K562 (cell line): Measurements from ENCODE around the gene FAM227B. TPM values are rescaled to one million over a fixed set of nuclear protein-coding genes. Genes with fewer than 3 reads are reported as not detected.

Source experiments
- ARNT ChIP-seq, 2 experiments: fragments of 450-650 bp; IDR thresholded peaks; 2 replicates each; pipeline ENCODE4 v1.6.1; 2016; ENCODE audit warnings: mild to moderate bottlenecking in 1 of 2
- BRF2 ChIP-seq: IDR thresholded peaks from 3 replicates; pipeline ENCODE4 v1.6.1; 2011; ENCODE audit warnings: borderline replicate concordance, mild to moderate bottlenecking; ENCODE audit not compliant: insufficient read length, insufficient read depth
- CREM ChIP-seq: IDR thresholded peaks from 2 replicates; pipeline ENCODE4 v1.6.1; 2014; ENCODE audit warnings: antibody characterized with exemption, low read depth
- E2F6 ChIP-seq, 2 experiments: IDR thresholded peaks; 2 replicates each; pipeline ENCODE4 v1.6.1; 2011; ENCODE audit warnings: borderline replicate concordance in 1 of 2, control low read depth in 1 of 2, low read depth in 1 of 2, low read length in 1 of 2, mild to moderate bottlenecking in 1 of 2, mixed read lengths in 1 of 2, moderate library complexity in 1 of 2; ENCODE audit not compliant: insufficient read depth in 1 of 2, insufficient read length in 1 of 2, poor library complexity in 1 of 2, severe bottlenecking in 1 of 2; ENCODE audit errors: extremely low read depth in 1 of 2
- ELF4 ChIP-seq: fragments of 450-650 bp; formaldehyde crosslinking; IDR thresholded peaks from 2 replicates; pipeline ENCODE4 v1.4.0; 2022; ENCODE audit warnings: missing genetic modification characterization
- FOXK2 ChIP-seq, 2 experiments: fragments of 450-650 bp; IDR thresholded peaks in 1 of 2; conservative IDR thresholded peaks in 1 of 2; 2 replicates each; pipeline ENCODE4 v1.6.1; 2016; ENCODE audit warnings: low read depth in 2 of 2, mild to moderate bottlenecking in 1 of 2
- HOMEZ ChIP-seq: fragments of 250-450 bp; sonication (Bioruptor Pico); IDR thresholded peaks from 2 replicates; pipeline ENCODE4 v1.4.0; 2020; ENCODE audit warnings: mild to moderate bottlenecking, moderate library complexity
- MTA1 ChIP-seq: fragments of 450-650 bp; IDR thresholded peaks from 2 replicates; pipeline ENCODE4 v1.6.1; 2017; ENCODE audit warnings: borderline replicate concordance
- PRPF4 ChIP-seq: fragments of 200-400 bp; formaldehyde crosslinking; IDR thresholded peaks from one replicate; pipeline ENCODE4 v1.6.1; 2017; ENCODE audit warnings: low read length, low read depth, mild to moderate bottlenecking; ENCODE audit not compliant: insufficient read depth, poor library complexity, severe bottlenecking
- SMAD3 ChIP-seq: fragments of 450-650 bp; formaldehyde crosslinking; conservative IDR thresholded peaks from 2 replicates; pipeline ENCODE4 v1.4.0; 2020; ENCODE audit warnings: mild to moderate bottlenecking
- SRSF3 ChIP-seq: fragments of 200-400 bp; formaldehyde crosslinking; IDR thresholded peaks from 2 replicates; pipeline ENCODE4 v1.6.1; 2016; ENCODE audit warnings: mild to moderate bottlenecking, low read length, moderate library complexity; ENCODE audit not compliant: insufficient read depth
- THRA ChIP-seq: fragments of 450-650 bp; IDR thresholded peaks from 2 replicates; pipeline ENCODE4 v1.6.1; 2017; ENCODE audit warnings: mild to moderate bottlenecking, moderate library complexity
- ZBTB11 ChIP-seq, 3 experiments: fragments of 200-800 bp in 1 of 3; fragments of 250-450 bp in 1 of 3; fragments of 450-650 bp in 1 of 3; sonication (Bioruptor Pico) in 1 of 3; sonication (Bioruptor generic) in 1 of 3; formaldehyde crosslinking in 1 of 3; IDR thresholded peaks; 2 replicates each; pipeline versions ENCODE4 v1.6.1 to v1.8.0; 2016 to 2022; ENCODE audit warnings: mild to moderate bottlenecking in 2 of 3, missing genetic modification characterization in 2 of 3, missing compliant biosample characterization in 1 of 3, moderate library complexity in 1 of 3
- ZFPM2 ChIP-seq: fragments of 250-450 bp; sonication (Bioruptor Pico); IDR thresholded peaks from 2 replicates; pipeline ENCODE4 v1.5.1; 2022; ENCODE audit warnings: mild to moderate bottlenecking
- ZKSCAN1 ChIP-seq: fragments of 150-350 bp; IDR thresholded peaks from 2 replicates; pipeline ENCODE4 v1.6.1; 2016; ENCODE audit warnings: low read depth, low read length
- ZNF445 ChIP-seq: fragments of 250-450 bp; sonication (Bioruptor Pico); IDR thresholded peaks from 2 replicates; pipeline ENCODE4 v1.4.0; 2020; ENCODE audit warnings: low read depth, mild to moderate bottlenecking, moderate library complexity
- ZNF583 ChIP-seq: fragments of 250-450 bp; sonication (Bioruptor Pico); IDR thresholded peaks from 2 replicates; pipeline ENCODE4 v1.4.0; 2020
- polyA plus RNA-seq, 8 experiments: library from polyadenylated mRNA; depleted of rRNA in 4 of 8; stranded (reverse) in 5 of 8; unstranded in 3 of 8; fragments of >200 nt; fragmentation: Nextera tagmentation in 2 of 8; fragmentation: Illumina TruSeq in 1 of 8; extraction: Ambion mirVana in 2 of 8; extraction: Trizol in 1 of 8; gene quantifications; 2 replicates each; pipeline versions ENCODE4 v1.2.1 to v1.2.3, GENCODE V29; 2011 to 2014; ENCODE audit warnings: inconsistent platforms in 1 of 8, missing spikeins in 1 of 8
- total RNA-seq, 7 experiments: library from RNA; depleted of rRNA in 6 of 7; stranded (reverse); fragments of >200 nt in 6 of 7; fragmentation: Illumina TruSeq in 2 of 7; extraction: Trizol in 2 of 7; gene quantifications; 2 replicates each; pipeline versions ENCODE4 v1.2.1 to v1.2.3, GENCODE V29; 2011 to 2021; ENCODE audit warnings: low replicate concordance in 1 of 7

The FAM227B gene
- total and polyA plus RNA-seq, 9 of the 15 experiments (the other 6 are each of a cell fraction or from before 2014, with no cell fraction given): 5.1 to 12.5 (median 11.2) TPM

GRCh38 chr15:49620658-49621368 lies at the start of gene FAM227B, which contains the start of gene DTWD1 (continued):
- TF ChIP-seq ZFPM2 (CRISPR knock-in tag): no peak
- TF ChIP-seq ZNF445 (CRISPR knock-in tag): no peak
- no peak for TF ChIP-seq ELF4 (CRISPR knock-in tag)
- no peak for TF ChIP-seq HOMEZ (CRISPR knock-in tag)
- no peak for TF ChIP-seq SRSF3
- TF ChIP-seq E2F6 (IDR thresholded peaks at IDR 0.05; ENCODE audit: borderline replicate concordance in 1 of 2, extremely low read depth in 1 of 2, insufficient read depth in 1 of 2, insufficient read length in 1 of 2, low read depth in 1 of 2, low read length in 1 of 2, poor library complexity in 1 of 2, severe bottlenecking in 1 of 2): peak; percentile 95 to 96
- 0 out of 2 replicates have a peak, but pooled peaks have one; percentile 63 for TF ChIP-seq SMAD3 (CRISPR knock-in tag)
- TF ChIP-seq ZKSCAN1: peak; percentile 85
- TF ChIP-seq ARNT (IDR thresholded peaks at IDR 0.05): peak in 1 of 2 experiments; percentile 20; a peak in 1 of 4 replicates
- peak; percentile 96 to 100 (median 100) for TF ChIP-seq ZBTB11 (CRISPR knock-in tag; IDR thresholded peaks at IDR 0.05)
- TF ChIP-seq PRPF4: peak; percentile 56
- no peak for TF ChIP-seq THRA
- peak; percentile 84 for TF ChIP-seq CREM
- no peak for TF ChIP-seq MTA1
- no peak for TF ChIP-seq BRF2
- peak; percentile 93 to 95 for TF ChIP-seq FOXK2 (conservative IDR thresholded peaks at IDR 0.05 in 1 of 2, IDR thresholded peaks at IDR 0.05 in 1 of 2; ENCODE audit: low read depth in 2 of 2)
- TF ChIP-seq ZNF583 (CRISPR knock-in tag): no peak
